RWPE1 (cell line): ENCODE results near the gene CDRT15.
"Not testable (repeated sequence)": the region's sequence is repeated elsewhere in the genome, so short reads cannot be mapped to it uniquely, and the experiment has no call there.

Experiments
- CTCF ChIA-PET: fragments of 350-600 bp; sonication (Branson Sonifier 250); formaldehyde crosslinking; extraction: SDS; loops from one replicate; lab custom pipeline; 2021; lab: Yijun Ruan, JAX
- POLR2A ChIA-PET: fragments of 400-600 bp; formaldehyde crosslinking; extraction: SDS; loops from one replicate; lab custom pipeline; 2020; ENCODE audit warnings: antibody characterized with exemption; ENCODE audit not compliant: low non-redundant PET; lab: Yijun Ruan, JAX
- DNase-seq: peaks from one replicate; pipeline ENCODE4 v3.0.0; 2012; ENCODE audit warnings: low spot score
- H3K27ac ChIP-seq: fragments of 450-650 bp; 2 replicates; pipeline ENCODE4 v1.5.1; 2017
- TF ChIP-seq, protein P1 (sequence below): fragments of 450-650 bp; conservative IDR thresholded peaks from 2 replicates; pipeline ENCODE4 v1.5.1; 2017; ENCODE audit warnings: low read depth, mild to moderate bottlenecking

Gene CDRT15

DNA sequence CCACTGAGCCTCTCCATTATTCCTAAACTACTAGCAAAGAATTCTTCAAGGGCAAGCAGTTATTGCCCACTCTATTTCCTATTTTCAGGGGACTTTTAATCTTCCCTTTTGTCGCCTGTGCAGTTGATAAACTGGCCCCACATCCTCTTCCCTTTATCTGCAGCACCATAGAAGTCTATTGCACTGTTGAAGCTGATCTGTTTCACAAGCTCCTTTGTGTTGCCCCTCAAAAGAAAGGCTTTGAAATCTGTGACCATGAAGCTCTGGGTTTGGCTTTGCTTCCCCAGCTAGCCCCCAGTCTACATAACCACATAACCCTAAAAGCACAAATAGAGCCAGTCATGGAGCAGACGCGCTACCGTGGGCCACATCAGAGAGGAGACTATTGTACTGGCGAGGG, 37.1 kb downstream of the CDRT15 start:
- CTCF ChIA-PET, result no interaction called here

DNA sequence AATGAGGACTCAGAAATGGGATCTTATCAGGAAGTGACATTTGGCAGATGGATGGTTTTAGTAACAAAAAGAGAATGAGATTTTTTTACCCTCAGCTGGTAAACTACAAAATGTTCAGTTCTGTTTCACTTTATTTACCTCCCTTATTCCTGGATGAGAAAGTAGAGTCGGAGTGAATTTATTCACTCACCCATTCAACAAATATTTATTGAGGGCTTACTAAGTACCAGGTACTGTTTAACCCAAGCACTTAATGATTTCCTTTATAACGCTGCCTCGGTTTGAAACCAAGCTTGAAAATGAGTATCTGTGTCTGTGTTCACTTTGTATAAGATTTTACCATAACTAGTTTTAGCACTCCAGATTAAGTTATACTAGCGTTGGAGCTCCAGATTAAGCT, 38.1 kb downstream of the CDRT15 start:
- TF ChIP-seq, protein P1, sequence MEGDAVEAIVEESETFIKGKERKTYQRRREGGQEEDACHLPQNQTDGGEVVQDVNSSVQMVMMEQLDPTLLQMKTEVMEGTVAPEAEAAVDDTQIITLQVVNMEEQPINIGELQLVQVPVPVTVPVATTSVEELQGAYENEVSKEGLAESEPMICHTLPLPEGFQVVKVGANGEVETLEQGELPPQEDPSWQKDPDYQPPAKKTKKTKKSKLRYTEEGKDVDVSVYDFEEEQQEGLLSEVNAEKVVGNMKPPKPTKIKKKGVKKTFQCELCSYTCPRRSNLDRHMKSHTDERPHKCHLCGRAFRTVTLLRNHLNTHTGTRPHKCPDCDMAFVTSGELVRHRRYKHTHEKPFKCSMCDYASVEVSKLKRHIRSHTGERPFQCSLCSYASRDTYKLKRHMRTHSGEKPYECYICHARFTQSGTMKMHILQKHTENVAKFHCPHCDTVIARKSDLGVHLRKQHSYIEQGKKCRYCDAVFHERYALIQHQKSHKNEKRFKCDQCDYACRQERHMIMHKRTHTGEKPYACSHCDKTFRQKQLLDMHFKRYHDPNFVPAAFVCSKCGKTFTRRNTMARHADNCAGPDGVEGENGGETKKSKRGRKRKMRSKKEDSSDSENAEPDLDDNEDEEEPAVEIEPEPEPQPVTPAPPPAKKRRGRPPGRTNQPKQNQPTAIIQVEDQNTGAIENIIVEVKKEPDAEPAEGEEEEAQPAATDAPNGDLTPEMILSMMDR, result no peak
- DNase-seq, result no peak
- CTCF ChIA-PET, result no interaction called here
- no peak overlapping the region for H3K27ac ChIP-seq
- POLR2A ChIA-PET, result no interaction called here

More for the DNA sequence above, 37.1 kb downstream of the CDRT15 start:
- TF ChIP-seq, protein P1, result no peak
- H3K27ac ChIP-seq, result no peak overlapping the region
- DNase-seq, result no peak
- POLR2A ChIA-PET, result no interaction called here

DNA sequence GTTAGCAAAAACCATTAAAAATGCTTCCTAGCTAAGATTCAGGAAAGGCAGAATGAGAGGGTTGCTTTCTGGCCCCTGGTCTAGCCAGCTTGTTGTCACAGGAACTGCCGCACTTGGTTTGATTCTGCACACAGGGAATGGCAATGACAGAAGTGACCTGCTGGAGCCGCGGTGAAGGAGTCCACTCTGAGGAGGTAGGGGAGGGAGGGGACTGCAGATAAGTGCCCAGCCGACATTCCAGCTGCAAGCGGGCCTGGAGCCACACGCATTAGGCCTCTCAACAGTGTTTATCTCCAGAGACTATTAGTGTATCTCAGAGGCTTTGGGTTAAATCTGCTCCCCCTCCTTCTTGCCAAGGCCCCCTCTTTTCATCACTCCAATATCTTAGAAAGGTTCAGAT, 38.6 kb downstream of the CDRT15 start:
- ChIA-PET POLR2A (no interaction called here), CTCF (interaction anchor here (0.5 to 0.6 kb wide), 2 partner anchors 10 to 158 kb away, joined by 3 to 4 read pairs; no protein-coding TSS in a partner anchor)
- DNase-seq, result no peak
- H3K27ac ChIP-seq, result no peak overlapping the region
- TF ChIP-seq, protein P1, result no peak

DNA sequence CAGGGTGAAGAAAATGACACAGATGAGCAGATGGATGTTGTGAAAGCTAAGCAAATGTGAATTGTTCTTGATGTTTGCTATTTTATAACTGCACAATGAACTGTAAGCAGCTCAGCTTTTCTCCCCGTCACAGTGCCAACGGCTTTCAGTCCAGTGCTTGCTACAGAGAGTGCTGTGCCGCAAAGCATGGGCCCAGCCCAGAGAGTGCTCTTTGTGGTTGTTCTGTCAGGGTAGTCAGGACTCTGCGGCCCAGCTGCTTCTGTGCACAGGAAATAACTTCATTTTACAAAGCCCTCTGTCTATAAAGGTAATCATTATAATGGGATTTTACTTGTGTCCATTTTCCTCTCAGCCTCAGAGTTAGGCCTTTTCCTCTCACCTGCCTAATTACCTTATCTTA, 39.1 kb downstream of the CDRT15 start:
- POLR2A ChIA-PET, result no interaction called here
- no peak for DNase-seq
- CTCF ChIA-PET, result interaction anchor here (0.5 to 0.6 kb wide), 2 partner anchors 10 to 159 kb away, joined by 3 to 4 read pairs; no protein-coding TSS in a partner anchor
- no peak overlapping the region for H3K27ac ChIP-seq
- TF ChIP-seq, protein P1, result no peak

DNA sequence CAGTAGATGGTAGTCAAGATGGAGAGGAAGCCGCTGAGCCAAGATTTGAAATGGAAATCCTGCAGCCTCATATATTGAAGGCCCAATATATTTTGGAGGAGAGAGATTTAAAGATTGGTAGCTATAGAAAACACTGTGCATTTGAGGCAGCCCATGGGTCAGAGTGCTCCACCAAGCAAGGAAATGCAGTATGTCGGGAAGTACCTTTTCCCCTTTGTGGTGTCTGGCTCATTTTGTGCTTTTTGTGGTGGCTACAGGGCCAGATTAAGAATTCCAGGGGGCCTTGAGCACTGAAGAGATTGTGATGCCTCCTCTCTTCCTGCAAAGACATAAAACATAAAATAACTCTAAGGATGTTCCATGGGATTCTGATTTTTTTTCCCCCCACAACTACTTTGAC, 39.6 kb downstream of the CDRT15 start:
- ChIA-PET POLR2A (no interaction called here), CTCF (interaction anchor here (0.7 kb wide), 1 partner anchor 812 kb away, joined by 3 read pairs; no protein-coding TSS in a partner anchor)
- no peak for DNase-seq
- TF ChIP-seq, protein P1, result no peak
- H3K27ac ChIP-seq, result no peak overlapping the region

DNA sequence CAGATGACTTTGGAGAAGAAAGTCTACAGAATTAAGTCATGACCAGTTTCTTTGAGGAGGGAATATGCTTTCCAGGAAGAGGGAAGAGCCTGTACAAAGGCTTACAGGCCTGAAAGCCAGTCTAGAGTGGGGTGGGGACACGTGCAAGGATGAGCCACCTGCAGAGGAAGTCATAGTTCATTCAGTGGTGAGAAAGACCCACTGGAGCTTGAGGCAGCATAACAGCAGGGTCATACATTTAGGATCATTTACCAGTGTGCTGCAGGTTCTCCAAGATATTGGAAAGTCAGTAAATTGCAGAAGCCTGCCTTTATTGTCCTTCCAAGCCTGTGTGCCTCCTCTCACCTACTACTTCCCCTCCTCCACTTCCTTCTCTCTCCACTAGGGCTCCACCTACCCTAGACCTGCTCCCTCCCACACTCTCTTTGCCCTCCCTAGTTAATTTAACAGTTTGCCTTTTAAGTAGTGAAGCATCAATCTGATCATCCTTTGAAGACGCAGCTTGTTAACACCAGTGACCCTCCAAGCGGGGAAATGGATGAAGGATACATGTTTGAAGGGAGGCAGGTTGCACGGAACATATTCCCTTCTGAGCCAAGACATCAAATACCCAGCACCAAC, 40.2 kb downstream of the CDRT15 start:
- H3K27ac ChIP-seq, result no peak overlapping the region
- POLR2A ChIA-PET, result no interaction called here
- CTCF ChIA-PET, result interaction anchor here (0.7 kb wide), 1 partner anchor 812 kb away, joined by 3 read pairs; no protein-coding TSS in a partner anchor
- TF ChIP-seq, protein P1, result no peak
- DNase-seq, result no peak

DNA sequence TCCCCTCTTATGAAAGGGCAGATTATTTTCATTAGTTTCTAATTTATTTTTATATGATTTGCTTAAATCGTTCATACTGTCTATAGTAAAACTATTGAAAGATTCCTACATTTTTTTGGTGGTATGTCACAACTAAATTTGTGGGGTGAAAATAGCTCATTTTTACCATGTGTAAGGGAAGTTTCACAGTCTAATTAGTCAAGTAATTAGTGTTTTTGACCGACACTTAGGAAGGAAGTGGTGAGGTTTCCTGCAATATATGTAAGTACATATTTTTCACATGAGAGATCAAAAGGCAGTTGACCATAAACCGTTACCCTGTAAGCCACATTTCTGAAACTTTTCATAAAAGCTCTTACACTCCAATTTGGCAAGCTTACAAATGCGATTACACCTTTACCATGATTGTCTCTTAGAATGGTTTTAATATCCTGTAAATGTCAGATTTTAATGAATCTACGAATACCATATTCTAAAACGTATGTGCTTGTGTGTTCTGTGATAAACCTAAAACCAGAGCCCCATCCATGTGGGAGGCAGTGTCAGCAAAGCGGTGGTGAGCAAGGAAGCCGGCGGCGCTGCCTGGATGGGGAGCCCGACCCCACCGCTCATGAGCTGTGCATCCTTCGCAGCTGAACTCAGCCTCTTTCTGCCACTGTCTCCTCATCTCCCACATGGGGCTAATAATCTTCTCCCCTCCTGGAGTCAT, 43.9 kb downstream of the CDRT15 start:
- CTCF ChIA-PET, DNase-seq, H3K27ac ChIP-seq, POLR2A ChIA-PET: not testable (repeated sequence)

DNA sequence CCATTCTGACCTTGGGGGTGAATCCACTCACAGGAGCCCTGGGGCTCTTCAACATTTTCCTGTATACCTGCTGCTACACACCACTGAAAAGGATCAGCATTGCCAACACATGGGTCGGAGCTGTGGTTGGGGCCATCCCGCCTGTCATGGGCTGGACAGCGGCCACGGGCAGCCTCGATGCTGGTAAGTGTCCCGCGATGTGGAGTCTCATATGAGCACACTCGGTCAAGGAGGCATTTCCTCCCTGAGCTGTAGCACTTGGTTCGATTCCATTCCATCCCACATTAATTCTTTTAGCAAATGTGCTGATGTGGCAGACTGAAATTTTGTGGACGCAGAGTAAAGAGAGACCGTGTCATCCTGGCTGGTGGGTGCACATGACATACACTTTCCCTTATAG, 44.6 kb downstream of the CDRT15 start:
- CTCF ChIA-PET, POLR2A ChIA-PET, H3K27ac ChIP-seq, DNase-seq: not testable (repeated sequence)

DNA sequence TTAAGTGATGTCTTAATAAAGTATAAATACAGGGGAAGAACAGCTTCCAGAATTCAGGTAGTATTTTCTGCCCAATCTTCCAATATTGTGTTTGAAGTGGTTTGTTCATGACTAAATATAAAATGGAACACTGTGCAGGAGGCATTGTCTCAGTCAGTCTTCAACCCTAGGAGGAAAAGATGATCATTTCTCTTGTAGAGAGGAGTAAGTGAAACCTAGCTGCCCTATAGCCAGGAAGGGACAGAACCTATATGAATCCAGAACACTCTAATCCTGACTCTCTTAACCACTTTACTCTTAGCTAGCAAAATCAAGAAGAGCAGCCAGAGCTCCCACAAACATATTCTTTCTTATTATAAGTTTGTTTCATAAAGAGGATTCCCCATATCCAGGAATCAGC, 45.2 kb downstream of the CDRT15 start:
- POLR2A ChIA-PET, DNase-seq, CTCF ChIA-PET: not testable (repeated sequence)

DNA sequence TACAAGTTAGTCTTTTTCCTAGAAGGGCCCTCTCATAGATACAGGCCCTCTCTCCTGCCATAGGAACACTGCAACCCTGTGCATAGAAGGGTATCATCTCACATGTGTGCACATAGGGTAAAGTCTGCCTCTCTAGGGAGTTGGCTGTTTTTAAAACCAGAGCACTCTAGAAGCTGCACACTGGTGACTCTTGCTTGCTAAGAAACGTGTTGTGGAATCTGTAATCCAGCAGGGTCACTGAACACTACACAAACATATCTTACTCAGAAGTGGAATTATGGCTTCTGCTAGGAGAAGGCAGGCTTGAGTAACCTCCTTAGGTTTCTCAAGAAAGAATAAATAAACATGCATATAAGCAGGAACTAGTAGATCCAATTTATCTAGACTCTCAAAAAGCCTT, 45.9 kb downstream of the CDRT15 start:
- POLR2A ChIA-PET, H3K27ac ChIP-seq, DNase-seq, CTCF ChIA-PET: not testable (repeated sequence)

More for the DNA sequence above, 45.2 kb downstream of the CDRT15 start:
- H3K27ac ChIP-seq, result not testable (repeated sequence)
